Left kidney (tissue), 2 donors: Measurements from ENCODE around the gene DPT. TPM values are rescaled to one million over a fixed set of nuclear protein-coding genes. Genes with fewer than 3 reads are reported as not detected.

Experiments
- DNase-seq: peaks from one replicate; pipeline ENCODE4 v3.0.0-alpha.2; 2013
- polyA plus RNA-seq: library from polyadenylated mRNA; unstranded; fragments of 120-200 nt; gene quantifications from one replicate; pipeline ENCODE4 v1.2.1, GENCODE V29; 2013; ENCODE audit not compliant: insufficient read length

Gene DPT
- polyA plus RNA-seq, 1 donor = not detected

GRCh38 chr1:168700575-168701268 is 28.3 kb downstream of the DPT start:
- no peak for DNase-seq

- DNase-seq = no peak
Measured at GRCh38 chr1:168698453-168698852, 30.6 kb downstream of the DPT start.

GRCh38 chr1:168697356-168698126 is 31.5 kb downstream of the DPT start:
- DNase-seq = no peak

- no peak for DNase-seq
Measured at GRCh38 chr1:168696125-168696760, 32.8 kb downstream of the DPT start.

- DNase-seq = no peak
Measured at GRCh38 chr1:168693872-168694238, 35.2 kb downstream of the DPT start.

GRCh38 chr1:168693197-168693871 is 35.7 kb downstream of the DPT start:
- no peak for DNase-seq

- DNase-seq = no peak
Measured at GRCh38 chr1:168692472-168692871, 36.5 kb downstream of the DPT start.

- DNase-seq = no peak
Measured at GRCh38 chr1:168691541-168691940, 37.5 kb downstream of the DPT start.

- no peak for DNase-seq
Measured at GRCh38 chr1:168689726-168690602, 39.0 kb downstream of the DPT start.

GRCh38 chr1:168689327-168689657 is 39.7 kb downstream of the DPT start:
- no peak for DNase-seq

- DNase-seq = no peak
Measured at GRCh38 chr1:168688644-168689326, 40.2 kb downstream of the DPT start.

- DNase-seq = no peak
Measured at GRCh38 chr1:168687816-168688215, 41.2 kb downstream of the DPT start.

- DNase-seq = no peak
Measured at GRCh38 chr1:168686666-168687065, 42.3 kb downstream of the DPT start.

- no peak for DNase-seq
Measured at GRCh38 chr1:168683871-168684270, 45.1 kb downstream of the DPT start.

GRCh38 chr1:168676861-168677260 is 52.1 kb downstream of the DPT start:
- no peak for DNase-seq

- DNase-seq = no peak
Measured at GRCh38 chr1:168676029-168676812, 52.8 kb downstream of the DPT start.

GRCh38 chr1:168673974-168674683 is 54.9 kb downstream of the DPT start:
- no peak for DNase-seq

- DNase-seq = no peak
Measured at GRCh38 chr1:168672278-168672677, 56.7 kb downstream of the DPT start.

GRCh38 chr1:168671782-168672181 is 57.2 kb downstream of the DPT start:
- DNase-seq = no peak

- no peak for DNase-seq
Measured at GRCh38 chr1:168665975-168666374, 63.0 kb downstream of the DPT start.
